Left ventricle myocardium inferior (tissue), 1 donor: ENCODE results near the gene SLC9A8. TPM values are rescaled to one million over a fixed set of nuclear protein-coding genes. Genes with fewer than 3 reads are reported as not detected.

Experiments
- DNase-seq: peaks from one replicate; pipeline ENCODE4 v3.0.0-alpha.2; 2020
- H3K27ac ChIP-seq: fragments of 200-600 bp; replicated peaks from 2 replicates; pipeline ENCODE4 v1.8.0; 2021
- H3K27me3 ChIP-seq: fragments of 200-600 bp; 2 replicates; pipeline ENCODE4 v1.8.0; 2021; ENCODE audit warnings: low read depth
- H3K36me3 ChIP-seq: fragments of 200-600 bp; 2 replicates; pipeline ENCODE4 v1.8.0; 2021
- H3K4me1 ChIP-seq: fragments of 200-600 bp; 2 replicates; pipeline ENCODE4 v1.8.0; 2021
- H3K4me3 ChIP-seq: fragments of 200-600 bp; 2 replicates; pipeline ENCODE4 v1.8.0; 2021; ENCODE audit warnings: mild to moderate bottlenecking, moderate library complexity
- H3K9me3 ChIP-seq: fragments of 200-600 bp; replicated peaks from 2 replicates; pipeline ENCODE4 v1.8.0; 2021
- CTCF ChIP-seq: fragments of 200-600 bp; IDR thresholded peaks from 2 replicates; pipeline ENCODE4 v1.8.0; 2021; ENCODE audit warnings: antibody characterized with exemption, mild to moderate bottlenecking, borderline replicate concordance
- intact Hi-C: fragments of 100-400 bp; cut with micrococcal nuclease; formaldehyde crosslinking; loops from one replicate; pipeline ENCODE4 v1.11.0; 2022
- total RNA-seq: library from RNA; stranded (reverse); fragmentation: NEBNext Ultra II Directional; extraction: Animal tissue kit (Norgen Biotek cat#: 25700); gene quantifications from one replicate; pipeline ENCODE4 v1.2.1, GENCODE V29; 2021
- donor health status: DM: no; HTN: yes; CAD: no; lungs with severe emphysema.

SLC9A8 gene
- total RNA-seq, 1 donor from 2014 or later = 4.6 TPM

- no peak for TF ChIP-seq CTCF
- Histone ChIP-seq H3K4me3 (no peak overlapping the region), H3K9me3 (no peaks in the 10 kb centered on the region), H3K27me3 (no peaks in the 10 kb centered on the region), H3K27ac (peak overlapping the region; percentile 78), H3K36me3 (no peaks in the 10 kb centered on the region), H3K4me1 (peaks cover 19% of the 10 kb centered on the region)
- intact Hi-C loops = no loop called here
- DNase-seq = no peak
These were observed 21.5 kb upstream of the SLC9A8 start for GRCh38 chr20:49791165-49791564.

- no peak for TF ChIP-seq CTCF
- H3K27me3 ChIP-seq = no peaks in the 10 kb centered on the region
- no peaks in the 10 kb centered on the region for H3K9me3 ChIP-seq
- no peak for DNase-seq
- H3K27ac ChIP-seq = no peak overlapping the region
- H3K4me3 ChIP-seq = no peak overlapping the region
- H3K36me3 ChIP-seq = no peaks in the 10 kb centered on the region
- H3K4me1 ChIP-seq = peaks cover 19% of the 10 kb centered on the region
- intact Hi-C loops = no loop called here
These were observed 20.6 kb upstream of the SLC9A8 start for GRCh38 chr20:49792006-49792405.

- no peak for DNase-seq
- H3K27me3 ChIP-seq = no peaks in the 10 kb centered on the region
- TF ChIP-seq CTCF = no peak
- intact Hi-C loops = no loop called here
- peaks cover 19% of the 10 kb centered on the region for H3K4me1 ChIP-seq
- no peak overlapping the region for H3K27ac ChIP-seq
- no peak overlapping the region for H3K4me3 ChIP-seq
- no peaks in the 10 kb centered on the region for H3K9me3 ChIP-seq
- H3K36me3 ChIP-seq = no peaks in the 10 kb centered on the region
These were observed 20.0 kb upstream of the SLC9A8 start for GRCh38 chr20:49792611-49793010.

- intact Hi-C loops = no loop called here
- no peak overlapping the region for H3K4me3 ChIP-seq
- H3K27ac ChIP-seq = no peak overlapping the region
- H3K4me1 ChIP-seq = peaks cover 17% of the 10 kb centered on the region
- no peaks in the 10 kb centered on the region for H3K9me3 ChIP-seq
- H3K27me3 ChIP-seq = no peaks in the 10 kb centered on the region
- no peak for TF ChIP-seq CTCF
- H3K36me3 ChIP-seq = no peaks in the 10 kb centered on the region
- DNase-seq = no peak
These were observed 18.1 kb upstream of the SLC9A8 start for GRCh38 chr20:49794336-49795134.

- no peak for TF ChIP-seq CTCF
- DNase-seq = no peak
- H3K27ac ChIP-seq = no peak overlapping the region
- H3K4me1 ChIP-seq = peaks cover 12% of the 10 kb centered on the region
- intact Hi-C loops = no loop called here
- H3K9me3 ChIP-seq = no peaks in the 10 kb centered on the region
- no peak overlapping the region for H3K4me3 ChIP-seq
- H3K27me3 ChIP-seq = no peaks in the 10 kb centered on the region
- H3K36me3 ChIP-seq = no peaks in the 10 kb centered on the region
These were observed 17.5 kb upstream of the SLC9A8 start for GRCh38 chr20:49795135-49795424.
